Liver (tissue), 3 donors: ENCODE results near the gene NCAM2.

Source experiments
- ATF3 ChIP-seq: IDR thresholded peaks from 2 replicates; pipeline ENCODE4 v1.6.1; 2016; ENCODE audit warnings: antibody characterized with exemption
- CTCF ChIP-seq: fragments of 150-350 bp; IDR thresholded peaks from 2 replicates; pipeline ENCODE4 v1.5.1; 2017; ENCODE audit warnings: improper control_type of control experiment, low read depth, low read length; ENCODE audit not compliant: missing input control
- EGR1 ChIP-seq, 2 donors: IDR thresholded peaks; 2 replicates each; pipeline ENCODE4 v1.6.1; 2016 to 2018; ENCODE audit warnings: antibody characterized with exemption in 2 of 2, low read depth in 2 of 2
- FOXA1 ChIP-seq: IDR thresholded peaks from 2 replicates; pipeline ENCODE4 v1.6.1; 2016; ENCODE audit warnings: antibody characterized with exemption
- GABPA ChIP-seq, 2 donors: IDR thresholded peaks in 1 of 2; conservative IDR thresholded peaks in 1 of 2; 2 replicates each; pipeline ENCODE4 v1.6.1; 2016; ENCODE audit warnings: antibody characterized with exemption in 2 of 2, mild to moderate bottlenecking in 1 of 2, moderate library complexity in 1 of 2
- HNF4G ChIP-seq: IDR thresholded peaks from 2 replicates; pipeline ENCODE4 v1.6.1; 2016; ENCODE audit warnings: antibody characterized with exemption
- JUND ChIP-seq, 2 donors: IDR thresholded peaks; 2 replicates each; pipeline ENCODE4 v1.6.1; 2016; ENCODE audit warnings: antibody characterized with exemption in 2 of 2
- MAX ChIP-seq: IDR thresholded peaks from 2 replicates; pipeline ENCODE4 v1.6.1; 2016; ENCODE audit warnings: antibody characterized with exemption
- RAD21 ChIP-seq, 2 donors: IDR thresholded peaks; 2 replicates each; pipeline ENCODE4 v1.6.1; 2016; ENCODE audit warnings: antibody characterized with exemption in 2 of 2, mild to moderate bottlenecking in 2 of 2
- YY1 ChIP-seq: IDR thresholded peaks from 2 replicates; pipeline ENCODE4 v1.6.1; 2016; ENCODE audit warnings: antibody characterized with exemption, mild to moderate bottlenecking
- donor health status: healthy.
- donor health status: healthy.

- TF ChIP-seq ATF3 (no peak), CTCF (no peak), EGR1 (IDR thresholded peaks at IDR 0.05; ENCODE audit: low read depth in 2 of 2) (no peak), YY1 (no peak), RAD21 (IDR thresholded peaks at IDR 0.05) (no peak), GABPA (IDR thresholded peaks at IDR 0.05 in 1 of 2, conservative IDR thresholded peaks at IDR 0.05 in 1 of 2) (no peak), HNF4G (no peak), FOXA1 (no peak), JUND (IDR thresholded peaks at IDR 0.05) (no peak), MAX (no peak)
These were observed 32.4 kb upstream of the NCAM2 start for GRCh38 chr21:20965816-20966215.
